Kidney (tissue), 14 donors: ENCODE results near the gene RNF215. TPM values are rescaled to one million over a fixed set of nuclear protein-coding genes. Genes with fewer than 3 reads are reported as not detected.
"Not testable (repeated sequence)": the region's sequence is repeated elsewhere in the genome, so short reads cannot be mapped to it uniquely, and the experiment has no call there.

Source experiments
- DNase-seq, 5 donors: peaks; one replicate each; pipeline ENCODE4 v3.0.0-alpha.2; 2013 to 2020
- FAIRE-seq: peaks from 2 replicates; lab custom pipeline; 2012; peaks lifted over from hg19 to GRCh38; lab: Jason Lieb, UNC
- H3K27ac ChIP-seq, 2 donors: one replicate each; pipeline ENCODE4 v1.7.0; 2013; ENCODE audit warnings: low read depth in 2 of 2, low read length in 2 of 2, inconsistent platforms in 1 of 2
- H3K27me3 ChIP-seq: one replicate; pipeline ENCODE4 v1.7.1; 2013; ENCODE audit warnings: low read length, inconsistent platforms; ENCODE audit not compliant: control insufficient read depth, insufficient read depth
- H3K36me3 ChIP-seq, 3 donors: one replicate each; pipeline versions ENCODE4 v1.7.0 to v1.7.1; 2013; ENCODE audit warnings: low read length in 3 of 3, control low read depth in 1 of 3, inconsistent platforms in 1 of 3; ENCODE audit not compliant: insufficient read depth in 3 of 3, control insufficient read depth in 2 of 3
- H3K4me1 ChIP-seq, 3 donors: one replicate each; pipeline versions ENCODE4 v1.7.0 to v1.7.1; 2013; ENCODE audit warnings: low read length in 3 of 3, inconsistent platforms in 1 of 3, low read depth in 1 of 3; ENCODE audit not compliant: control insufficient read depth in 2 of 3, insufficient read depth in 2 of 3
- H3K4me3 ChIP-seq, 3 donors: one replicate each; pipeline versions ENCODE4 v1.7.0 to v1.8.1; 2013; ENCODE audit warnings: low read length in 3 of 3, control low read depth in 1 of 3, inconsistent platforms in 1 of 3
- H3K9ac ChIP-seq, 3 donors: one replicate each; pipeline versions ENCODE4 v1.7.0 to v1.7.1; 2013; ENCODE audit warnings: low read length in 3 of 3, control low read depth in 1 of 3, inconsistent platforms in 1 of 3
- H3K9me3 ChIP-seq, 3 donors: one replicate each; pipeline versions ENCODE4 v1.7.0 to v1.7.1; 2013; ENCODE audit warnings: low read length in 3 of 3, control low read depth in 1 of 3, inconsistent platforms in 1 of 3; ENCODE audit not compliant: control insufficient read depth in 2 of 3, insufficient read depth in 1 of 3
- CTCF ChIP-seq: IDR thresholded peaks from 3 replicates; pipeline ENCODE4 v1.5.1; 2012; ENCODE audit warnings: mild to moderate bottlenecking, moderate library complexity, borderline replicate concordance; ENCODE audit not compliant: insufficient read depth; ENCODE audit errors: extremely low read depth
- intact Hi-C: fragments of 100-400 bp; cut with DNase I; formaldehyde crosslinking; loops from one replicate; pipeline ENCODE4 v1.11.1; 2022
- polyA plus RNA-seq: library from polyadenylated mRNA; stranded (reverse); fragments of 350-450 nt; fragmentation: Illumina TruSeq; extraction: RNeasy Lipid Tissue Mini Kit (QIAGEN cat#74804); gene quantifications from one replicate; pipeline ENCODE4 v1.2.3, GENCODE V29; 2014; ENCODE audit warnings: low read depth, low replicate concordance; ENCODE audit not compliant: insufficient read depth
- total RNA-seq: library from RNA; stranded (reverse); fragmentation: NEBNext Ultra II Directional; extraction: Animal tissue kit (Norgen Biotek cat#: 25700); gene quantifications from one replicate; pipeline ENCODE4 v1.2.1, GENCODE V29; 2021
- donor health status: control.
- donor health status: control.
- donor health status: control.
- donor health status: control.
- donor health status: control.
- donor health status: DM: yes; HTN: yes; CAD: no.
- donor health status: Normal renal cell carcinoma (clear cell type).

The RNF215 gene
- total and polyA plus RNA-seq, 2 donors from 2014 or later, result 15.9 to 19.7 TPM

- no peak for TF ChIP-seq CTCF
- FAIRE-seq (no peak), DNase-seq (no peak)
- Histone ChIP-seq H3K4me1 (no peaks in the 10 kb centered on the region), H3K36me3 (peaks cover 21 to 90% (median 89%) of the 10 kb centered on the region in 3 donors), H3K9me3 (no peaks in the 10 kb centered on the region), H3K27ac (no peak overlapping the region), H3K27me3 (no peaks in the 10 kb centered on the region), H3K4me3 (no peak overlapping the region), H3K9ac (no peak overlapping the region)
- intact Hi-C loops, result no loop called here
Measured at GRCh38 chr22:30338802-30339201, 48.4 kb downstream of the RNF215 start.

DNA sequence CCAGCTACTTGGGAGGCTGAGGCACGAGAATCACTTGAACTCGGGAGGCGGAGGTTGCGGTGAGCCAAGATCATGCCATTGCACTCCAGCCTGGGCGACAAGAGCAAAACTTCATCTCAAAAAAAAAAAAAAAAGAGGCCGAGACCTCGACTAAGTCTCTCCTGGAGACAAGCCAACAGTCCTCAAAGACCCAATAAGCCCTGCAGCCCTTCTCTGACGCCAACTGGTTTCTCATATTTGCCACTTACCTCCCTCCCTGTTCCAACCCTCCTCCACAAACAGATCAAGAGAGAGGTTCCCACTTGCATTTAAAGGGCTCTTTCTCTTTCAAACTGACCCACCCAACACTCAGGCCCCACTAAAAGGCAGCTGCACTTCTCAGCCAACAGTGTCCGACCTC is 48.9 kb downstream of the RNF215 start:
- H3K4me3 ChIP-seq, H3K9ac ChIP-seq, H3K9me3 ChIP-seq, H3K27ac ChIP-seq, H3K27me3 ChIP-seq, H3K4me1 ChIP-seq, intact Hi-C loops, DNase-seq, FAIRE-seq: not testable (repeated sequence)
- peaks cover 21 to 90% (median 90%) of the 10 kb centered on the region in 3 donors for H3K36me3 ChIP-seq

DNA sequence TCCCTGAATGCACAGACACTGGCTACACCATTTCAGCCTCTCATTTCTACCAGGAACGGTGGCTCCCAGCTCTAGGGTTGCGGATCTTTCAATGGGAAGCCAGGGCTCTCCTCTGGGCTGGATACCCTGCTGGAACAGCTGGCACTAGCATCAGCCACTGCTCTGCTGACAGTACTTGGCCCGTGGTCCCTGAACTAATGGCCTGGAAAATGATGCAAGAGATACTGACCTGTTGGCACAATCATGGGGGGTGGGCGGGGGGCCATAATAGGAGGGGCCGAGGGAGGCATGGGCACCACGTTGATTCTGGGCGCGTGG is 49.8 kb downstream of the RNF215 start:
- H3K27ac ChIP-seq, result no peak overlapping the region
- FAIRE-seq (no peak), DNase-seq (no peak)
- H3K4me1 ChIP-seq, result no peaks in the 10 kb centered on the region
- TF ChIP-seq CTCF, result no peak
- H3K4me3 ChIP-seq, result no peak overlapping the region
- H3K27me3 ChIP-seq, result no peaks in the 10 kb centered on the region
- H3K36me3 ChIP-seq, result peaks cover 16 to 90% (median 85%) of the 10 kb centered on the region in 3 donors
- no peaks in the 10 kb centered on the region for H3K9me3 ChIP-seq
- no peak overlapping the region for H3K9ac ChIP-seq
- intact Hi-C loops, result no loop called here

- H3K4me3 ChIP-seq, result no peak overlapping the region
- peaks cover 13 to 86% (median 80%) of the 10 kb centered on the region in 3 donors for H3K36me3 ChIP-seq
- FAIRE-seq (no peak), DNase-seq (no peak)
- intact Hi-C loops, result no loop called here
- H3K4me1 ChIP-seq, result no peaks in the 10 kb centered on the region
- no peak overlapping the region for H3K9ac ChIP-seq
- no peak for TF ChIP-seq CTCF
- H3K27ac ChIP-seq, result no peak overlapping the region
- H3K9me3 ChIP-seq, result no peaks in the 10 kb centered on the region
- H3K27me3 ChIP-seq, result no peaks in the 10 kb centered on the region
Measured at GRCh38 chr22:30336752-30337460, 50.3 kb downstream of the RNF215 start.
